Mesenchymal stem cell (in vitro differentiated cells and primary cell): ENCODE measurements around the gene CRACDL.

Experiments used
- DNase-seq: peaks from one replicate; pipeline ENCODE4 v3.0.0-alpha.2; 2013
- H2AFZ ChIP-seq: one replicate; pipeline ENCODE4 v1.6.1; 2013; ENCODE audit warnings: low read depth, mild to moderate bottlenecking, control low read depth, inconsistent platforms, low read length, moderate library complexity
- H2AK5ac ChIP-seq: 2 replicates; pipeline ENCODE4 v1.6.1; 2013; ENCODE audit warnings: low read length, moderate library complexity, mild to moderate bottlenecking, inconsistent platforms; ENCODE audit not compliant: severe bottlenecking
- H2BK120ac ChIP-seq: one replicate; pipeline ENCODE4 v1.6.1; 2013; ENCODE audit warnings: low read depth, mild to moderate bottlenecking, inconsistent platforms, low read length, moderate library complexity
- H2BK12ac ChIP-seq, 2 experiments: one replicate each; pipeline ENCODE4 v1.6.1; 2013; ENCODE audit warnings: inconsistent platforms in 2 of 2, low read length in 2 of 2, mild to moderate bottlenecking in 2 of 2, moderate library complexity in 2 of 2, control low read depth in 1 of 2
- H2BK15ac ChIP-seq: one replicate; pipeline ENCODE4 v1.6.1; 2013; ENCODE audit warnings: mild to moderate bottlenecking, low read depth, inconsistent platforms; ENCODE audit not compliant: poor library complexity, severe bottlenecking
- H2BK5ac ChIP-seq: 2 replicates; pipeline ENCODE4 v1.6.1; 2013; ENCODE audit warnings: low read depth, mild to moderate bottlenecking, low read length, control low read depth, inconsistent platforms; ENCODE audit not compliant: poor library complexity, severe bottlenecking
- H3K14ac ChIP-seq, 2 experiments: one replicate each; pipeline ENCODE4 v1.6.1; 2013; ENCODE audit warnings: inconsistent platforms in 2 of 2, low read length in 2 of 2, control low read depth in 1 of 2, mild to moderate bottlenecking in 1 of 2, moderate library complexity in 1 of 2
- H3K18ac ChIP-seq, 2 experiments: one replicate each; pipeline ENCODE4 v1.6.1; 2013; ENCODE audit warnings: inconsistent platforms in 2 of 2, low read length in 2 of 2, control low read depth in 1 of 2, low read depth in 1 of 2, mild to moderate bottlenecking in 1 of 2
- H3K23ac ChIP-seq, 2 experiments: one replicate each; pipeline ENCODE4 v1.6.1; 2013; ENCODE audit warnings: inconsistent platforms in 2 of 2, low read length in 2 of 2, mild to moderate bottlenecking in 2 of 2, moderate library complexity in 2 of 2, control low read depth in 1 of 2
- H3K27ac ChIP-seq: 2 replicates; pipeline ENCODE4 v1.5.1; 2013; ENCODE audit warnings: mild to moderate bottlenecking, moderate library complexity, low read length, control low read depth, inconsistent platforms; ENCODE audit not compliant: poor library complexity, severe bottlenecking
- H3K27me3 ChIP-seq, 2 experiments: 2 replicates each; pipeline versions ENCODE4 v1.6.1 to v1.7.0; 2013; ENCODE audit warnings: low read length in 2 of 2, mild to moderate bottlenecking in 2 of 2, moderate library complexity in 2 of 2, control low read depth in 1 of 2, inconsistent platforms in 1 of 2; ENCODE audit not compliant: control insufficient read depth in 1 of 2, insufficient read depth in 1 of 2
- H3K36me3 ChIP-seq, 2 experiments: 2 replicates each; pipeline versions ENCODE4 v1.6.1 to v1.7.0; 2013; ENCODE audit warnings: low read length in 2 of 2, control low read depth in 1 of 2, inconsistent platforms in 1 of 2, low read depth in 1 of 2, mild to moderate bottlenecking in 1 of 2; ENCODE audit not compliant: insufficient read depth in 2 of 2, control insufficient read depth in 1 of 2
- H3K4ac ChIP-seq, 2 experiments: one replicate each; pipeline ENCODE4 v1.6.1; 2013; ENCODE audit warnings: inconsistent platforms in 2 of 2, low read length in 2 of 2, mild to moderate bottlenecking in 2 of 2, moderate library complexity in 2 of 2, control low read depth in 1 of 2, low read depth in 1 of 2
- H3K4me1 ChIP-seq: 2 replicates; pipeline ENCODE4 v1.6.1; 2013; ENCODE audit warnings: low read depth, low read length, control low read depth; ENCODE audit not compliant: control insufficient read depth, insufficient read depth
- H3K4me2 ChIP-seq: 2 replicates; pipeline ENCODE4 v1.6.1; 2013; ENCODE audit warnings: low read length, mild to moderate bottlenecking, inconsistent platforms; ENCODE audit not compliant: poor library complexity, severe bottlenecking
- H3K4me3 ChIP-seq, 2 experiments: 2 replicates each; pipeline versions ENCODE4 v1.5.1 to v1.7.0; 2013; ENCODE audit warnings: low read length in 2 of 2, mild to moderate bottlenecking in 2 of 2, control low read depth in 1 of 2, low read depth in 1 of 2; ENCODE audit not compliant: insufficient read depth in 1 of 2
- H3K79me1 ChIP-seq: replicated peaks from 2 replicates; pipeline ENCODE4 v1.6.1; 2013; ENCODE audit warnings: mild to moderate bottlenecking, control low read depth, low read length, inconsistent platforms; ENCODE audit not compliant: poor library complexity, severe bottlenecking
- H3K9ac ChIP-seq: 2 replicates; pipeline ENCODE4 v1.7.0; 2013; ENCODE audit warnings: mild to moderate bottlenecking, low read length, moderate library complexity
- H3K9me3 ChIP-seq: 2 replicates; pipeline ENCODE4 v1.7.0; 2013; ENCODE audit warnings: mild to moderate bottlenecking, low read length; ENCODE audit not compliant: control insufficient read depth
- H4K8ac ChIP-seq: one replicate; pipeline ENCODE4 v1.6.1; 2013; ENCODE audit warnings: inconsistent platforms, mild to moderate bottlenecking, low read length, moderate library complexity
- H4K91ac ChIP-seq: one replicate; pipeline ENCODE4 v1.6.1; 2013; ENCODE audit warnings: mild to moderate bottlenecking, low read length, inconsistent platforms
- WGBS: methylation state at CpG from one replicate; pipeline ENCODE4 v1.1.7; 2013; ENCODE audit warnings: mixed read lengths; 5-methylcytosine and 5-hydroxymethylcytosine counted together

Gene CRACDL

GRCh38 chr2:98816281-98816680, 119.7 kb downstream of the CRACDL start:
- H3K4me2 ChIP-seq: no peak overlapping the region
- no peak overlapping the region for H3K4me3 ChIP-seq
- no peaks in the 10 kb centered on the region for H3K79me1 ChIP-seq
- no peak overlapping the region for H3K23ac ChIP-seq
- no peak overlapping the region for H3K27ac ChIP-seq
- no peak overlapping the region for H4K91ac ChIP-seq
- H2AFZ ChIP-seq: no peak overlapping the region
- H3K18ac ChIP-seq: no peak overlapping the region
- no peak overlapping the region for H3K9ac ChIP-seq
- no peak overlapping the region for H3K14ac ChIP-seq
- no peak for DNase-seq
- H3K36me3 ChIP-seq: no peaks in the 10 kb centered on the region
- no peak overlapping the region for H2AK5ac ChIP-seq
- no peak overlapping the region for H4K8ac ChIP-seq
- H3K4ac ChIP-seq: no peak overlapping the region
- H2BK15ac ChIP-seq: no peak overlapping the region
- H3K27me3 ChIP-seq: peaks cover 27 to 57% of the 10 kb centered on the region in 2 experiments
- no peak overlapping the region for H2BK5ac ChIP-seq
- WGBS: 75% methylated on average over 3 of the region's 3 CpGs
- H3K9me3 ChIP-seq: no peaks in the 10 kb centered on the region
- no peaks in the 10 kb centered on the region for H3K4me1 ChIP-seq
- no peak overlapping the region for H2BK12ac ChIP-seq
- no peak overlapping the region for H2BK120ac ChIP-seq

GRCh38 chr2:98815795-98816194, 120.2 kb downstream of the CRACDL start:
- H3K36me3 ChIP-seq: no peaks in the 10 kb centered on the region
- H2AK5ac ChIP-seq: no peak overlapping the region
- no peak overlapping the region for H2BK15ac ChIP-seq
- no peak overlapping the region for H4K8ac ChIP-seq
- H2AFZ ChIP-seq: no peak overlapping the region
- H3K4me2 ChIP-seq: no peak overlapping the region
- DNase-seq: no peak
- no peaks in the 10 kb centered on the region for H3K4me1 ChIP-seq
- H3K9me3 ChIP-seq: no peaks in the 10 kb centered on the region
- H4K91ac ChIP-seq: no peak overlapping the region
- no peak overlapping the region for H2BK12ac ChIP-seq
- H3K4me3 ChIP-seq: no peak overlapping the region
- no peak overlapping the region for H3K4ac ChIP-seq
- no peak overlapping the region for H2BK5ac ChIP-seq
- WGBS: 76% methylated on average over 2 of the region's 2 CpGs
- no peak overlapping the region for H3K23ac ChIP-seq
- no peaks in the 10 kb centered on the region for H3K79me1 ChIP-seq
- H3K27me3 ChIP-seq: peaks cover 24 to 57% of the 10 kb centered on the region in 2 experiments
- H3K14ac ChIP-seq: no peak overlapping the region
- no peak overlapping the region for H2BK120ac ChIP-seq
- H3K18ac ChIP-seq: no peak overlapping the region
- H3K9ac ChIP-seq: no peak overlapping the region
- H3K27ac ChIP-seq: no peak overlapping the region

GRCh38 chr2:98811766-98812165, 124.3 kb downstream of the CRACDL start:
- 100% methylated on average over 2 of the region's 2 CpGs for WGBS
- Histone ChIP-seq H4K91ac (no peak overlapping the region), H2AK5ac (no peak overlapping the region), H3K4me2 (no peak overlapping the region), H2BK15ac (no peak overlapping the region), H3K4me3 (no peak overlapping the region), H3K23ac (no peak overlapping the region), H2BK12ac (no peak overlapping the region), H3K9ac (no peak overlapping the region), H3K36me3 (no peaks in the 10 kb centered on the region), H3K4me1 (no peaks in the 10 kb centered on the region), H4K8ac (no peak overlapping the region), H3K27me3 (peaks cover 34 to 62% of the 10 kb centered on the region in 2 experiments), H3K18ac (no peak overlapping the region), H3K4ac (no peak overlapping the region), H3K9me3 (no peaks in the 10 kb centered on the region), H2AFZ (no peak overlapping the region), H2BK5ac (no peak overlapping the region), H3K14ac (no peak overlapping the region), H2BK120ac (no peak overlapping the region), H3K27ac (no peak overlapping the region), H3K79me1 (no peaks in the 10 kb centered on the region)
- DNase-seq: no peak

- H3K4me3 ChIP-seq: no peak overlapping the region
- no peak overlapping the region for H3K4ac ChIP-seq
- DNase-seq: no peak
- no peak overlapping the region for H2BK5ac ChIP-seq
- no peaks in the 10 kb centered on the region for H3K36me3 ChIP-seq
- WGBS: 82% methylated on average over 1 of the region's 3 CpGs
- H3K23ac ChIP-seq: no peak overlapping the region
- no peak overlapping the region for H3K9ac ChIP-seq
- no peak overlapping the region for H2AK5ac ChIP-seq
- peaks cover 4% of the 10 kb centered on the region for H3K4me1 ChIP-seq
- no peak overlapping the region for H2AFZ ChIP-seq
- no peak overlapping the region for H3K4me2 ChIP-seq
- no peak overlapping the region for H4K91ac ChIP-seq
- H3K27me3 ChIP-seq: peaks cover 35 to 50% of the 10 kb centered on the region in 2 experiments
- H2BK120ac ChIP-seq: no peak overlapping the region
- no peak overlapping the region for H3K27ac ChIP-seq
- H3K79me1 ChIP-seq: no peaks in the 10 kb centered on the region
- H3K14ac ChIP-seq: no peak overlapping the region
- H3K9me3 ChIP-seq: no peaks in the 10 kb centered on the region
- no peak overlapping the region for H3K18ac ChIP-seq
- H4K8ac ChIP-seq: no peak overlapping the region
- no peak overlapping the region for H2BK12ac ChIP-seq
- H2BK15ac ChIP-seq: no peak overlapping the region
These were observed 125.5 kb downstream of the CRACDL start for GRCh38 chr2:98810588-98810928.
